NCI-H2029 treated with DMSO at 0.1 percent for 48 hours (cell line): ENCODE data around the gene FXYD5.
"Not testable (repeated sequence)": the region's sequence is repeated elsewhere in the genome, so short reads cannot be mapped to it uniquely, and the experiment has no call there.

Experiments used
- DNase-seq: peaks from one replicate; lab custom pipeline; 2025; lab: John Stamatoyannopoulos, UW

Gene FXYD5

DNA sequence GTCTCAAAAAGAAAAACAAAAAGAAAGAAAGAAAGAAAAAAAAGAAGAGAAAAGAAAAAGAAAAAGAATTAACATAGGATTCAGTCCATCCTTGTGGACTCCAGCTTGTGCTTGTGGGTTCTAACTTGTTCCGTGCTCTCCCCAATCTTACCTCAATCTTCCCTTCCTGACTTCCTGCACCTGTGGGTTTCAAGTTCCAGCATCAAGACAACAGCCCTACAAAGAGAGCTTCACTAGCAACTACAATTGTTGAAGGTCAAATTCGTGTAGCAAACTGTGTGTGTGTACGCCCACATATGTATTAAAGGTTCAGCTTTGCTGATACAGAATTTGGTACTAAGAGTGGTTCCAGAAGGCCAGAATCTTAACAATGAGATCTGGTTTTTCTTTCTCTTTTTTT, 25.3 kb downstream of the FXYD5 start:
- DNase-seq = no peak

- DNase-seq = no peak
Measured at GRCh38 chr19:35181387-35181786, 26.9 kb downstream of the FXYD5 start.

DNA sequence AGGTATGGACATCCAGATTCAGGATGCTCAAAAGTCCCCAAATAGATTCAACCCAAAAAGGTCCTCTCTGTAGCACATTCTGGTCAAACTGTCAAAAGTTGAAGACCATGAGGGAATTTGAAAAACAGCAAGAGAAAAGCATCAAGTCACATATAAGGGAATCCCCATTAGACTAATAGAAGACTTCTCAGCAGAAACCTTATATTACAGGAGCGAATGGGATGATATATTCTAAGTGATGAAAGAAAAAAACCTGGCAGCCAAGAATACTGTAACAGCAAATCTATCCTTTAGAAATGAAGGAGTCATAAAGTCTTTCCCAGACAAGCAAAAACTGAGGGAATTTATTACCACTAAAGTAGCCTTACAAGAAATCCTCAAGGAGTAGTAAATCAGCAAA, 29.7 kb downstream of the FXYD5 start:
- no peak for DNase-seq

DNA sequence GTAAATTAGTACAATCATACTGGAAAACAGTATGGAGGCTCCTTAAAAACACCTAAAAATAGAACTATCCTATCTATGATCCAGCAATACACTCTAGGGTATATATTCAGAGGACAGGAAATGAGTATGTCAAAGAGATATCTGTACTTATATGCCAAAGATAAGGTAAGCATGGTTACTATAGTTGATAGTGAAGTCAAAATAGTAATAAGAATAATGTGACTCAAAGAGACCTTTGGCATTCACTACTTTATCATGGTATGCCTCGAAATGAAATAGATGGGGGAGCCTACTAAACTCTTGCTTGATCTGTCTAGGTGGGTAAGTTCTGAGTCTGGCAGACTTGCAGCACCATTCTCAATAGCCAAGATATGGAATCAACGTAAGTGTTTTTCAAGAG, 30.3 kb downstream of the FXYD5 start:
- no peak for DNase-seq

DNA sequence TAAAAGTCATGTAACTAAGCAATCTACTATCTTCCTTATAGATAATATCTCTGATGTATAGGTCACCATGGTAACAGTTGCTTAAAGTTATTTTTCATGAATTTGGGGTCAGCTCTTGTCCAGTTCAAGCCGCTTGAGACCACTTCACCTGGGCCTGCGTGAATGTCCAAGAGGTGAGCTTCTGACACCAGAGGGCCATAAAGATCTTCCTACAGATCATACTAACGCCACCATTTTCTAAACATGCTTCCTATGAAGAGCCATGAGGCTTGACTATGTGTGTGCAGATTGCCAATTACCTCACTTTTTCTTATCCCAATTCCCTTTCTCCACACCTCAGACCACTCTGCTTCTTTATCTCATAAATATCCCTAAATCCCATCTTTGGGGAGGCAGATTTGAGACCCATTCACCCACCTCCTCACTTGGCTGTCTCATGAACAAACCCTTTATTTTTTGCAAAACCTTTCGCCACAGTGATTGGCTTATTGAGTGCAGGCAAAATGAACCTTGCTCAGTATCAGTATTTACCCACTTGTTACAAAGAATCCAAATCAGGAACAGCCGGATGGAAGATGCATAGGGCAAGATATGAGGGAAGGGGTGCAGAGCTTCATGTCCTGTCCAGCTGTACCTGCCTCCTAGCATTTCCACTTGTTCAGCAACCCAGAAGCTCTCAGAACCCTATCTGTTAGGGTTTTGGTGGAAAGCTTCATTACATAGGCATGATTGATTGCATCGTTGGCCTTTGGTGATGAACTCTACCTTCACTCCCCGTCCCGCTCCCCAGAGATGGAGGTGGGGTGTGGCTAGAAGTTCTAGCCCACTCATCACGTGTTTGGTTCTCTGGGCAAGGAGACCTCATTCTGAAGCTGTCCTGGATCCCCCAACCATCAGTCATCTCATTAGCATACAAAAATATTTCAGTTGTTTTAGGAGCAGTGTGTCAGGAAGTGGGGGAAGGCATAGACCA, 39.8 kb downstream of the FXYD5 start:
- no peak for DNase-seq

- DNase-seq = no peak
Measured at GRCh38 chr19:35195830-35196229, 41.3 kb downstream of the FXYD5 start.

GRCh38 chr19:35196861-35197260, 42.3 kb downstream of the FXYD5 start:
- not testable (repeated sequence) for DNase-seq

DNA sequence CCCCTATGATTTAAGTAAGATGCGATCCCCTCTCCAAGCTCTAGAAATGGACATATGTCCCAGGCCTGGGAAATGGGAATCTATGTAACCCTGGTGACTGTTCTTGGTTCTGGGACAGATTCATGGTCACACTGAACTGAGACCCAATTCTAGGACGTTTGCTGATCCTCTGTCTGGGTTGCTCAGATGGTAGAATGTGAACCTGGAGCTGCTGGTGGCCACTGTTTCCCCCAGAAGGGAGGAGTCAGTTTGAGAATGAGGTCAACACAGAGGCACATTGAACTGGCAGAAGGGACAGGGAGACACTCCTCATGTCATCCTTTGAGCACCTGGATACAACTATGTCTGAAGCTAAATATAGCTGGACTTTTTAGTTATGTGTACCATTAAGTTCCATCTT, 44.9 kb downstream of the FXYD5 start:
- DNase-seq = no peak

- no peak for DNase-seq
Measured at GRCh38 chr19:35202722-35203688, 48.5 kb downstream of the FXYD5 start.

DNA sequence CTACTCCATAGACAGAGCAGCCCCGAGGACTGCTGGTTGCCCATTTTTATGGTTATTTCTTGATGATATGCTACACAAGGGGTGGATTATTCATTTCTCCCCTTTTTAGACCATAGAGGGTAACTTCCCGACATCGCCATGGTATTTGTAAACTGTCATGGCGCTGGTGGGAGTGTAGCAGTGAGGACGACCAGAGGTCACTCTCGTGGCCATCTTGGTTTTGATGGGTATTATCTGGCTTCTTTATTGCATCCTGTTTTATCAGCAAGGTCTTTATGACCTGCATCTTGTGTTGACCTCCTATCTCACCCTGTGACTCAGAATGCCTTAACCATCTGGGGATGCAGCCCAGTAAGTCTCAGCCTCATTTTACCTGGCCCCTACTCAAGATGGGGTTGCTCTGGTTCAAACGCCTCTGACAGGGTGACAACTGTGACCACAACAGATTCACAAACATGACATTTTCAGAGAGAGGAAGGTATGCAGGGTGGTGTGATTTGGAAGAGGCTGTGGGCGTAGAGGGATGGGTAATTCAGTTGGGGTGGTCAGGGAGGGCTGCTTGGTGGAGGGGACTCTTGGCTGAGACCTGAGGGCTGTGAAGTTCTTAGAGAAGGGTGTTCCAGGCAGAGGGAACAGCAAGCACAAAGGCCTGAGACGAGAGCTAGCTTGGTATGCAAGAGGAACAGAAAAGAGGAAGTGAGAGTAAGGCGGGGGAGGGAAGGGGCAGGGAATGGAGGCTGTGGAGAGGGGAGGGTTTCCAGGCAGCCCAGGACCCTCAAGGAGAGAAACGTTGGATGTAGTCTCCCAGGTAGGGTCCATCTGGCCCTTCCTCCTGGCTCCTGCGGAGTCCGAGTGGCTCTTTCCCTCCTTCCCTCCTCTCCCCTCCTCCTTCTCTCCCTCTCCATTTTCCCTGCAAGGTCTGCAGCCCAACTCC, 50.5 kb downstream of the FXYD5 start:
- DNase-seq = no peak

GRCh38 chr19:35205733-35206323, 51.3 kb downstream of the FXYD5 start:
- DNase-seq = no peak

- DNase-seq = no peak
Measured at GRCh38 chr19:35206379-35206778, 51.8 kb downstream of the FXYD5 start.

- DNase-seq = no peak
Measured at GRCh38 chr19:35206855-35207254, 52.3 kb downstream of the FXYD5 start.

- no peak for DNase-seq
Measured at GRCh38 chr19:35207391-35207871, 52.9 kb downstream of the FXYD5 start.

- DNase-seq = no peak
Measured at GRCh38 chr19:35208121-35208520, 53.6 kb downstream of the FXYD5 start.

DNA sequence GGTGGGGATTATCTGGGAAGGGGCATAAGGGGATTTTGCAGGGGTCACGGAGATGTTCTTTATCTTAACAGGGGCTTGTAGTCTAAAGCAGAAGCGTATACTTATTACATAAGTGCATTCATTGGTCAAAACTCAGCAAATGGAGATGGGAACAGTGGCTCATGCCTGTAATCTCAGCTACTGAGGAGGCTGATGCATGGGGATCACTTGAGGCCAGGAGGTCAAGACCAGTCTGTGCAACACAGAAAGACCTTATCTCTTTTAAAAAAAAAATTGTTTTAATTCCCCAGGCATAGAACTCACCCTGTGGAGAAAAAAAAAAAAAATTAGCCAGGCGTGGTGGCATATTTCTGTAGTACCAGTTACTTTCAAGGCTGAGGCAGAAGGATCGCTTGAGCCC, 55.1 kb downstream of the FXYD5 start:
- no peak for DNase-seq

- no peak for DNase-seq
Measured at GRCh38 chr19:35211545-35212230, 57.2 kb downstream of the FXYD5 start.

DNA sequence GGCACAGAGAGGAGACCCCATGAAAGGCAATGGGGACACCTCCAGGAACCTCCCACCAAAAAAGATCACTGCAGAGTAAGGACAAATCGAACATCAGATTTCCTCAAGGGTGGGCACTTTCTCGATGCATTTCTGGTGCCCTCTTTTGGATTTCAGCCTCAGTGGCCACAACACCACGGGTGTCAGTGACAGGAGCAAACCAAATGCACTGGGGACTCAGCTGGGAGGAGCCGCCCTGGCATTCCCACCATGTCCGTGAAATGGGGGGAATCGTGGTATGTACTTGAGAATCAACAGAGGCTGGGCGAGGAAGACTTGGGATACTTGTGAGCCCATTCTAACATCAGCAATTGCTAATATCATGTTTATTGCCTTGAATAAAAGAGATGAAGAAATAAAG, 57.7 kb downstream of the FXYD5 start:
- DNase-seq = no peak

GRCh38 chr19:35213663-35214632, 59.4 kb downstream of the FXYD5 start:
- DNase-seq = peak; percentile 83
